ENCODE measurements around the gene RAD51D.

The RAD51D gene

GRCh38 chr17:35089586-35090296 is 29.9 kb downstream of the RAD51D start:
- H3K27ac ChIP-seq (ENCODE audit: low read depth, low read length): peak overlapping the region; percentile 5; the same call in 1 of the 2 replicates
- peaks cover 41% of the 10 kb centered on the region for H3K4me1 ChIP-seq (ENCODE audit: control insufficient read depth, insufficient read depth, low read length)
- H3K9ac ChIP-seq (ENCODE audit: low read length): peak overlapping the region; percentile 78
- H3K27me3 ChIP-seq (ENCODE audit: control insufficient read depth, insufficient read depth, low read length): no peaks in the 10 kb centered on the region
- no peaks in the 10 kb centered on the region for H3K36me3 ChIP-seq (ENCODE audit: control insufficient read depth, insufficient read depth, low read length)
- no peaks in the 10 kb centered on the region for H3K9me3 ChIP-seq (ENCODE audit: control insufficient read depth, insufficient read depth, low read depth, low read length)
- H3K4me3 ChIP-seq (ENCODE audit: low read depth, low read length): peak overlapping the region; percentile 61

DNA sequence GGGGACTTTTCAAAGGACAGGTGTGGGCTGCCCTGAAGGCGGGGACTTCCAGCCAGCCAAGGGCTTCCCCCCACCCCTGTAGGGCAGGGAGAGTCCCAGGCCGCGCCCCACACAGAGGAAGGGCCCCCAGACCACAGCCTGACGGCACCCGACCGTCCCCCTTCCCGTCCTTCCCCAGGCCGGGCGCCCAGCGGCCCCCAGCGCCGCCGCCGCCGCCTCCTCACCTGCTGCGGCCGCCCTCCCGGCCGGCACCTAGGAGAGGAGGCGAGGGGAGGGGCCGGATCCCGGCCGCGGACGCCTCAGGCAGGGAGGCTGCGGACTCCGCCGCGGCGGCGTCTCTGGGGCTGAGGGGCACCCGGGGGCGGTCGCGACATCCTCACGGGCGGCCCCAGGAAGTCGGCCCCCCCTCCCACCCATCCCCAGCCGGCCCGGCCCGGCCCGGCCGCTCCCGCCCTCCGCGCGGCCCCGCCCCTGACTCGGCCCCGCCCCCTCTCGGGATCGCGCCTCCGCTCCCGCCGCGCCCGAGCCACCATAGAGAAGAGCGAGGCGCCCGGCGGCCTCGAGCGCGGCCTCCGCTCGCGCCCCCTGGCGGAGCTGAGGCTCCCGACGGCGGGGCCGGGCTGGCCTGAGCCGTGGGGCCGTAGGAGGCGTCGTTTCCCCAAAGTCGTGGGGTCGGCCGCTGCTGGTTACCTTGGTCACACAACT is 30.6 kb downstream of the RAD51D start:
- Histone ChIP-seq H3K9me3 (ENCODE audit: control insufficient read depth, insufficient read depth, low read depth, low read length) (no peaks in the 10 kb centered on the region), H3K9ac (ENCODE audit: low read length) (peak overlapping the region; percentile 78), H3K27ac (ENCODE audit: low read depth, low read length) (peak overlapping the region; percentile 35; the same call in 1 of the 2 replicates), H3K4me3 (ENCODE audit: low read depth, low read length) (peak overlapping the region; percentile 74), H3K36me3 (ENCODE audit: control insufficient read depth, insufficient read depth, low read length) (no peaks in the 10 kb centered on the region), H3K27me3 (ENCODE audit: control insufficient read depth, insufficient read depth, low read length) (no peaks in the 10 kb centered on the region), H3K4me1 (ENCODE audit: control insufficient read depth, insufficient read depth, low read length) (peaks cover 41% of the 10 kb centered on the region)

DNA sequence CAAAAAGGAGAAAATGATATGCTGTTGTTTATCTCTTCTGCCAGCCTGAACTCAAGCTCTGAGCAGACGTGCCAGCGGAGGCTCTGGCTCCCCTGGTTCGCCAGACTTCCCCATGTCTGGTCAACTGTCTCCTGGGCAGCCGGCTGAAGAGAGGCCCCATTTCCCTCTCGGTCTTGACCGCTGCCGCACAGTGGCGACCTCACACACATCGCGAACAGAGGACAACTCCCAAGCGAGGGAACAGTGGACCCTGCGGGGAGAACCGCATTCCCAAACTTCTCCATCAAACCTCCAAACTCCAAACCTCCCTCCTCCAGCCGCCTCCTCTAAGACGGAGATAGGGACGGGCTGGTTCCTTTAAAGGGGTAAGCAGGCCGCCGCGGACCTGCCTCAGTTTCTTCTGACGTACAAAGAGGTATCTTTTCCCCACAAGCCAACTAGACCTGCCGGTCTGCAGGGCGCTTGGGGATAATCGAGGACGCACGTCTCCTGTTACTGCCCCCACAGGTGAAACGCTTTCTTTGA is 31.2 kb downstream of the RAD51D start:
- H3K27me3 ChIP-seq (ENCODE audit: control insufficient read depth, insufficient read depth, low read length): no peaks in the 10 kb centered on the region

DNA sequence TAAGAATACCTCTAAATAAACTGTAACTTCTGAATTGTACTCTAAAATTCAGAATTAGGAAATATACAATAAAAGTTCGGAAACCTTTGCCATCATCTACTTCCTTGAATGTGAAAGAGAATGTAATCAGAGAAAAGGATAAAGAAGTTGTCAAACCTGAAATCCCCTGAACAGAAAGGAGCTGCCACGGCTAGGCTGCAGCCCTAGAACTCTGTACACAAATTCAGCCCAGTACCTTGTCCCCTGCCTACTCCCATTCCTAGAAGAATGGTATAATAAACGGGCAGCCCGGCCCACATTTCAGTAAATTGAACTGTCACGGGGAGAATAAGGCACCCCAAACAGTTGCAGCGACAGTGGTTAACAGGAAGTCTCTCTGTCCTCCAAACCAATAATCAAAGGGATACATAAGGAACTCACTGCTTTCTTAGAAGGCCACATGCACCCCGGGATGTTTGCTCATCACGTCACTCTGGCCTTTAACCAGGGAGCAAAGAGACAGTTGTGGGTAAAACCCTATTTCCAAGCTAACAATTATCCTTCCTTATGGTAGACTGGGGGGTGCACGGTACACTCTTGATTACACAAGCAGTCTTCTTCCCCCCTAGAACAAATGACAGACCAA is 31.8 kb downstream of the RAD51D start:
- Histone ChIP-seq H3K9me3 (ENCODE audit: control insufficient read depth, insufficient read depth, low read depth, low read length) (no peaks in the 10 kb centered on the region), H3K27me3 (ENCODE audit: control insufficient read depth, insufficient read depth, low read length) (no peaks in the 10 kb centered on the region), H3K36me3 (ENCODE audit: control insufficient read depth, insufficient read depth, low read length) (no peaks in the 10 kb centered on the region), H3K4me1 (ENCODE audit: control insufficient read depth, insufficient read depth, low read length) (peaks cover 46% of the 10 kb centered on the region), H3K27ac (ENCODE audit: low read depth, low read length) (no peak overlapping the region), H3K9ac (ENCODE audit: low read length) (peak overlapping the region; percentile 72), H3K4me3 (ENCODE audit: low read depth, low read length) (peak overlapping the region; percentile 74)

More for the DNA sequence above, 31.2 kb downstream of the RAD51D start:
- H3K4me1 ChIP-seq (ENCODE audit: control insufficient read depth, insufficient read depth, low read length): peaks cover 41% of the 10 kb centered on the region
- H3K36me3 ChIP-seq (ENCODE audit: control insufficient read depth, insufficient read depth, low read length): no peaks in the 10 kb centered on the region
- peak overlapping the region; percentile 72 for H3K9ac ChIP-seq (ENCODE audit: low read length)
- H3K4me3 ChIP-seq (ENCODE audit: low read depth, low read length): peak overlapping the region; percentile 74
- no peaks in the 10 kb centered on the region for H3K9me3 ChIP-seq (ENCODE audit: control insufficient read depth, insufficient read depth, low read depth, low read length)
- peak overlapping the region; percentile 35; the same call in 1 of the 2 replicates for H3K27ac ChIP-seq (ENCODE audit: low read depth, low read length)

DNA sequence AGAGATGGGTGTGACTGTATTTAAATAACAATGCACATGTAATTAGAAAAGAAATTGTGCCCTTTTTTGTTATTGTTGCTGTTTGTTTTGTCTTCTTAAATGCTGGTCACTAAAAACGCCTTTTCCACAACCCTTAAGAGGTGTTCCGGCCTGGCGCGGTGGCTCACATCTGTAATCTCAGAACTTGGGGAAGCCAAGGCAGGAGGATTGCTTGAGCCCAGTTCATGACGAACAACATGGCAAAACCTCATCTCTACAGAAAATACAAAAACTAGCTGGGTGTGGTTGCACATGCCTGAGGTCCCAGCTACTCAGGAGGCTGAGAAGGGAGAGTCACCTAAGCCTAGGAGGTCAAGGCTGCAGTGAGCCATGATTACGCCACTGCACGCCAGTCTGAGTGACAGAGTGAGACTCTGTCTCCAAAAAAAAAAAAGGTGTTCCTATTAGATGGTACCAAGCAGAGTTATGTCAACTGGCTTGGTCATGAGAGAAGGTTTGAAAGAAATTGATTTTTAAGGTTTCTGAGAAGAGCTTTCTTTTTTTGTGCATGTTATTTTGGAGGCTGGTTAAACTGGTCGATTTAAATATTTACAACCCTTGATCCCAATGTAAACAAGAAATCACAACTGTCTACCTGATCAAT is 32.6 kb downstream of the RAD51D start:
- H3K27me3 ChIP-seq (ENCODE audit: control insufficient read depth, insufficient read depth, low read length): no peaks in the 10 kb centered on the region
- peak overlapping the region; percentile 45 for H3K9ac ChIP-seq (ENCODE audit: low read length)
- H3K27ac ChIP-seq (ENCODE audit: low read depth, low read length): no peak overlapping the region
- H3K4me1 ChIP-seq (ENCODE audit: control insufficient read depth, insufficient read depth, low read length): peaks cover 54% of the 10 kb centered on the region
- H3K36me3 ChIP-seq (ENCODE audit: control insufficient read depth, insufficient read depth, low read length): no peaks in the 10 kb centered on the region
- peak overlapping the region; percentile 42 for H3K4me3 ChIP-seq (ENCODE audit: low read depth, low read length)
- no peaks in the 10 kb centered on the region for H3K9me3 ChIP-seq (ENCODE audit: control insufficient read depth, insufficient read depth, low read depth, low read length)

DNA sequence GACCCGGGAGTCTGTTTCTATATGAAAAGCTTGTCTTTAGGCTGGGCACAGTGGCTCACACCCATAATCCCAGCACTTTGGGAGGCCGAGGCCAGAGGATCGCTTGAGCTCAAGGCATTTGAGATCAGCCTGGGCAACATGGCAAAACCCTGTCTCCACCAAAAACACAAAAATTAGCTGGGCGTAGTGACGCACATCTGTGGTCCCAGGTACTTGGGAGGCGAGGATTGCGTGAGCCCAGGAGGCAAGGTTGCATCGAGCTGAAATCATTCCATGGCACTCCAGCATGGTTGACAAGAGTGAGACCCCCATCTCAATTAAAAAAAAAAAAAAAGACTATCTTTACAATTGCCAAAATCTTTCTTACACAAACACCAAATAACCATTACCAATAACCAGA is 33.5 kb downstream of the RAD51D start:
- Histone ChIP-seq H3K4me1 (ENCODE audit: control insufficient read depth, insufficient read depth, low read length) (peaks cover 59% of the 10 kb centered on the region), H3K9me3 (ENCODE audit: control insufficient read depth, insufficient read depth, low read depth, low read length) (no peaks in the 10 kb centered on the region), H3K27ac (ENCODE audit: low read depth, low read length) (no peak overlapping the region), H3K9ac (ENCODE audit: low read length) (no peak overlapping the region), H3K36me3 (ENCODE audit: control insufficient read depth, insufficient read depth, low read length) (no peaks in the 10 kb centered on the region), H3K27me3 (ENCODE audit: control insufficient read depth, insufficient read depth, low read length) (no peaks in the 10 kb centered on the region), H3K4me3 (ENCODE audit: low read depth, low read length) (no peak overlapping the region)

- peak overlapping the region; percentile 4 for H3K9ac ChIP-seq (ENCODE audit: low read length)
- peaks cover 70% of the 10 kb centered on the region for H3K4me1 ChIP-seq (ENCODE audit: control insufficient read depth, insufficient read depth, low read length)
- H3K4me3 ChIP-seq (ENCODE audit: low read depth, low read length): no peak overlapping the region
- H3K27ac ChIP-seq (ENCODE audit: low read depth, low read length): no peak overlapping the region
- H3K36me3 ChIP-seq (ENCODE audit: control insufficient read depth, insufficient read depth, low read length): no peaks in the 10 kb centered on the region
- no peaks in the 10 kb centered on the region for H3K9me3 ChIP-seq (ENCODE audit: control insufficient read depth, insufficient read depth, low read depth, low read length)
- H3K27me3 ChIP-seq (ENCODE audit: control insufficient read depth, insufficient read depth, low read length): no peaks in the 10 kb centered on the region
Measured at GRCh38 chr17:35084987-35085386, 34.7 kb downstream of the RAD51D start.

- Histone ChIP-seq H3K9me3 (ENCODE audit: control insufficient read depth, insufficient read depth, low read depth, low read length) (no peaks in the 10 kb centered on the region), H3K27me3 (ENCODE audit: control insufficient read depth, insufficient read depth, low read length) (no peaks in the 10 kb centered on the region), H3K4me1 (ENCODE audit: control insufficient read depth, insufficient read depth, low read length) (peaks cover 62% of the 10 kb centered on the region), H3K9ac (ENCODE audit: low read length) (no peak overlapping the region), H3K36me3 (ENCODE audit: control insufficient read depth, insufficient read depth, low read length) (no peaks in the 10 kb centered on the region), H3K4me3 (ENCODE audit: low read depth, low read length) (no peak overlapping the region), H3K27ac (ENCODE audit: low read depth, low read length) (no peak overlapping the region)
Measured at GRCh38 chr17:35083071-35083470, 36.6 kb downstream of the RAD51D start.

- Histone ChIP-seq H3K9ac (ENCODE audit: low read length) (no peak overlapping the region), H3K4me1 (ENCODE audit: control insufficient read depth, insufficient read depth, low read length) (peaks cover 53% of the 10 kb centered on the region), H3K27ac (ENCODE audit: low read depth, low read length) (no peak overlapping the region), H3K27me3 (ENCODE audit: control insufficient read depth, insufficient read depth, low read length) (no peaks in the 10 kb centered on the region), H3K36me3 (ENCODE audit: control insufficient read depth, insufficient read depth, low read length) (no peaks in the 10 kb centered on the region), H3K4me3 (ENCODE audit: low read depth, low read length) (no peak overlapping the region), H3K9me3 (ENCODE audit: control insufficient read depth, insufficient read depth, low read depth, low read length) (no peaks in the 10 kb centered on the region)
Measured at GRCh38 chr17:35082073-35082657, 37.5 kb downstream of the RAD51D start.

DNA sequence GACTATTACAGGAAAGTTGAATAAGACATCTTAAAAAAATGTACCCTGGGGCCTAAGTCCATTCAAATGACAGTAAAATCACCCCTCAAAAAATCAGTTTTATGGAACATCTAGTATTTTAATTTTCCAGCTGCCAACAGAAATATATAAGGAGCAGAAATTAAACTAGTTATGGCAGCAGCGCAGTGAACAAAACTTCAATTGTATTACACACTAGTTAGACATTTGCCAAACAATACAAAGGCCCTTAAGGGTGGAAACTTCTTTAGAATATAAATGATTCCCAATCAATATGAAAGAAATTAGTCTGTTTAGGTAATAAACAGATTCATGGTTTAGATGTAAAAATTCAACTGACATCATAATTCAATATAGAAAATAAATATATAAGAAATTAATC is 38.0 kb downstream of the RAD51D start:
- H3K9ac ChIP-seq (ENCODE audit: low read length): no peak overlapping the region
- no peak overlapping the region for H3K4me3 ChIP-seq (ENCODE audit: low read depth, low read length)

More for the DNA sequence above, 38.0 kb downstream of the RAD51D start:
- Histone ChIP-seq H3K9me3 (ENCODE audit: control insufficient read depth, insufficient read depth, low read depth, low read length) (no peaks in the 10 kb centered on the region), H3K36me3 (ENCODE audit: control insufficient read depth, insufficient read depth, low read length) (no peaks in the 10 kb centered on the region), H3K27ac (ENCODE audit: low read depth, low read length) (no peak overlapping the region), H3K4me1 (ENCODE audit: control insufficient read depth, insufficient read depth, low read length) (peaks cover 48% of the 10 kb centered on the region), H3K27me3 (ENCODE audit: control insufficient read depth, insufficient read depth, low read length) (no peaks in the 10 kb centered on the region)
